CD14-positive monocyte (primary cell): ENCODE results near the gene TMEM30B. TPM values are rescaled to one million over a fixed set of nuclear protein-coding genes. Genes with fewer than 3 reads are reported as not detected.

Source experiments
- DNase-seq, 3 donors: peaks; one replicate each; pipeline ENCODE4 v3.0.0-alpha.2; 2011 to 2022
- H2AFZ ChIP-seq: 2 replicates; pipeline ENCODE4 v1.6.0; 2012; ENCODE audit warnings: mild to moderate bottlenecking, low read depth, low read length, inconsistent platforms; ENCODE audit not compliant: insufficient read depth, poor library complexity, severe bottlenecking
- H3K27ac ChIP-seq, 2 donors: 1 replicate in 1 of 2; 2 replicates in 1 of 2; pipeline ENCODE4 v1.5.1; 2012 to 2013; ENCODE audit warnings: low read length in 2 of 2, control low read depth in 1 of 2, inconsistent platforms in 1 of 2, low read depth in 1 of 2, mild to moderate bottlenecking in 1 of 2
- H3K27me3 ChIP-seq, 2 donors: one replicate each; pipeline versions ENCODE4 v1.6.0 to v1.6.1; 2011 to 2013; ENCODE audit warnings: low read length in 2 of 2; ENCODE audit not compliant: control insufficient read depth in 2 of 2, insufficient read depth in 2 of 2
- H3K36me3 ChIP-seq, 2 donors: replicated peaks in 1 of 2; 1 replicate in 1 of 2; 2 replicates in 1 of 2; pipeline versions ENCODE4 v1.5.1 to v1.6.1; 2012 to 2013; ENCODE audit warnings: low read length in 2 of 2, control low read depth in 1 of 2, inconsistent platforms in 1 of 2, mild to moderate bottlenecking in 1 of 2; ENCODE audit not compliant: insufficient read depth in 2 of 2, control insufficient read depth in 1 of 2
- H3K4me1 ChIP-seq, 2 donors: 1 replicate in 1 of 2; 2 replicates in 1 of 2; pipeline versions ENCODE4 v1.5.1 to v1.6.1; 2012 to 2013; ENCODE audit warnings: low read length in 2 of 2, control low read depth in 1 of 2, inconsistent platforms in 1 of 2, mild to moderate bottlenecking in 1 of 2, moderate library complexity in 1 of 2; ENCODE audit not compliant: insufficient read depth in 2 of 2, control insufficient read depth in 1 of 2
- H3K4me2 ChIP-seq: replicated peaks from 2 replicates; pipeline ENCODE3; 2012; ENCODE audit warnings: low read length, moderate library complexity, mild to moderate bottlenecking; ENCODE audit not compliant: poor library complexity, severe bottlenecking; ENCODE audit errors: extremely low read depth
- H3K4me3 ChIP-seq, 3 experiments: fragments of 200-600 bp in 1 of 3; sonication (generic) in 1 of 3; replicated peaks in 1 of 3; 1 replicate in 2 of 3; 2 replicates in 1 of 3; pipeline ENCODE4 v1.5.1; 2011 to 2013; ENCODE audit warnings: low read length in 3 of 3, mild to moderate bottlenecking in 3 of 3, control low read depth in 2 of 3, low read depth in 2 of 3, inconsistent platforms in 1 of 3, moderate library complexity in 1 of 3
- H3K79me2 ChIP-seq: 2 replicates; pipeline ENCODE4 v1.6.0; 2012; ENCODE audit warnings: mild to moderate bottlenecking, control low read depth, inconsistent platforms, low read length, moderate library complexity; ENCODE audit not compliant: insufficient read depth
- H3K9ac ChIP-seq: 2 replicates; pipeline ENCODE4 v1.6.0; 2017; ENCODE audit warnings: low read length, mild to moderate bottlenecking; ENCODE audit not compliant: insufficient read depth, poor library complexity, severe bottlenecking
- H3K9me3 ChIP-seq, 2 donors: replicated peaks in 1 of 2; 1 replicate in 1 of 2; 2 replicates in 1 of 2; pipeline versions ENCODE4 v1.5.1 to v1.6.1; 2012 to 2013; ENCODE audit warnings: low read length in 2 of 2, control low read depth in 1 of 2; ENCODE audit not compliant: control insufficient read depth in 1 of 2, insufficient read depth in 1 of 2
- H4K20me1 ChIP-seq: 2 replicates; pipeline ENCODE4 v1.6.0; 2012; ENCODE audit warnings: mild to moderate bottlenecking, low read length, control low read depth, moderate library complexity; ENCODE audit not compliant: insufficient read depth
- H3K27ac Mint-ChIP-seq, 7 donors: one replicate each; pipeline ENCODE4 v1.8.0; 2020; ENCODE audit warnings: mild to moderate bottlenecking in 7 of 7, mixed read lengths in 7 of 7, moderate library complexity in 6 of 7, inconsistent platforms in 2 of 7
- H3K27me3 Mint-ChIP-seq, 3 donors: one replicate each; pipeline ENCODE4 v1.8.0; 2021 to 2022; ENCODE audit warnings: low read depth in 3 of 3, mild to moderate bottlenecking in 3 of 3, mixed read lengths in 3 of 3, moderate library complexity in 3 of 3, inconsistent platforms in 1 of 3
- H3K36me3 Mint-ChIP-seq, 2 donors: one replicate each; pipeline ENCODE4 v1.8.0; 2020; ENCODE audit warnings: mixed read lengths in 2 of 2, inconsistent platforms in 1 of 2, mild to moderate bottlenecking in 1 of 2
- H3K4me1 Mint-ChIP-seq: one replicate; pipeline ENCODE4 v1.8.0; 2020; ENCODE audit warnings: mild to moderate bottlenecking, mixed read lengths
- H3K4me3 Mint-ChIP-seq, 2 donors: one replicate each; pipeline ENCODE4 v1.8.0; 2020; ENCODE audit warnings: mild to moderate bottlenecking in 2 of 2, mixed read lengths in 2 of 2, moderate library complexity in 1 of 2
- H3K9me3 Mint-ChIP-seq, 7 donors: one replicate each; pipeline ENCODE4 v1.8.0; 2020 to 2022; ENCODE audit warnings: mixed read lengths in 7 of 7, mild to moderate bottlenecking in 6 of 7, moderate library complexity in 6 of 7, inconsistent platforms in 2 of 7
- CTCF ChIP-seq: fragments of 200-600 bp; IDR thresholded peaks from one replicate; pipeline ENCODE4 v1.8.0; 2022; ENCODE audit warnings: antibody characterized with exemption, mild to moderate bottlenecking
- WGBS: methylation state at CpG from one replicate; pipeline ENCODE4 v1.1.5; 2013; ENCODE audit warnings: missing lambda C conversion rate; ENCODE audit not compliant: insufficient coverage; 5-methylcytosine and 5-hydroxymethylcytosine counted together
- intact Hi-C, 2 donors: fragments of 100-400 bp; cut with micrococcal nuclease; formaldehyde crosslinking; loops; one replicate each; pipeline versions ENCODE4 v1.15.0 to v1.15.1; 2023
- polyA plus RNA-seq, 3 donors: library from polyadenylated mRNA; depleted of rRNA in 1 of 3; unstranded in 2 of 3; stranded (reverse) in 1 of 3; fragments of 300-500 nt in 2 of 3; fragments of >200 nt in 1 of 3; fragmentation: Illumina TruSeq in 2 of 3; gene quantifications; 1 replicate in 2 of 3; 2 replicates in 1 of 3; pipeline ENCODE4 v1.2.3, GENCODE V29; 2012 to 2021

Gene TMEM30B
- polyA plus RNA-seq, 3 donors, result not detected

GRCh38 chr14:61238611-61239245 lies 42.4 kb downstream of the TMEM30B start:
- H2AFZ ChIP-seq, result no peak overlapping the region
- no peak overlapping the region for H3K4me2 ChIP-seq
- Mint-ChIP-seq H3K36me3 (no peaks in the 10 kb centered on the region), H3K4me3 (no peak overlapping the region), H3K9me3 (peaks cover 16 to 38% (median 32%) of the 10 kb centered on the region in 7 donors), H3K27ac (no peak overlapping the region), H3K4me1 (no peaks in the 10 kb centered on the region), H3K27me3 (peaks cover 4 to 16% (median 12%) of the 10 kb centered on the region in 3 donors)
- peaks cover 20 to 27% of the 10 kb centered on the region in 2 donors for H3K9me3 ChIP-seq
- H3K27ac ChIP-seq, result no peak overlapping the region
- H3K4me1 ChIP-seq, result no peaks in the 10 kb centered on the region
- no peaks in the 10 kb centered on the region for H4K20me1 ChIP-seq
- peaks cover 0 to 2% of the 10 kb centered on the region in 2 donors for H3K27me3 ChIP-seq
- 84% methylated on average over 3 of the region's 7 CpGs for WGBS
- TF ChIP-seq CTCF, result no peak
- H3K4me3 ChIP-seq, result no peak overlapping the region
- H3K9ac ChIP-seq, result no peak overlapping the region
- intact Hi-C loops, result no loop called here
- no peak for DNase-seq
- H3K79me2 ChIP-seq, result no peaks in the 10 kb centered on the region
- no peaks in the 10 kb centered on the region for H3K36me3 ChIP-seq

GRCh38 chr14:61234215-61234916 lies 46.8 kb downstream of the TMEM30B start:
- Mint-ChIP-seq H3K4me3 (no peak overlapping the region), H3K4me1 (no peaks in the 10 kb centered on the region), H3K36me3 (no peaks in the 10 kb centered on the region), H3K9me3 (peaks cover 1 to 5% (median 3%) of the 10 kb centered on the region in 7 donors), H3K27me3 (peaks cover 10 to 28% (median 16%) of the 10 kb centered on the region in 3 donors), H3K27ac (no peak overlapping the region)
- no peak overlapping the region for H2AFZ ChIP-seq
- no peaks in the 10 kb centered on the region for H4K20me1 ChIP-seq
- H3K27me3 ChIP-seq, result peaks cover 2 to 3% of the 10 kb centered on the region in 2 donors
- no peak overlapping the region for H3K9ac ChIP-seq
- H3K4me3 ChIP-seq, result no peak overlapping the region
- no peak overlapping the region for H3K27ac ChIP-seq
- intact Hi-C loops, result no loop called here
- H3K9me3 ChIP-seq, result peaks cover 0 to 3% of the 10 kb centered on the region in 2 donors
- no peaks in the 10 kb centered on the region for H3K36me3 ChIP-seq
- no peaks in the 10 kb centered on the region for H3K79me2 ChIP-seq
- no peak for DNase-seq
- 71% methylated on average over 1 of the region's 2 CpGs for WGBS
- no peak for TF ChIP-seq CTCF
- H3K4me2 ChIP-seq, result no peak overlapping the region
- no peaks in the 10 kb centered on the region for H3K4me1 ChIP-seq
